ENCODE measurements around the gene RBFOX1.

DNA sequence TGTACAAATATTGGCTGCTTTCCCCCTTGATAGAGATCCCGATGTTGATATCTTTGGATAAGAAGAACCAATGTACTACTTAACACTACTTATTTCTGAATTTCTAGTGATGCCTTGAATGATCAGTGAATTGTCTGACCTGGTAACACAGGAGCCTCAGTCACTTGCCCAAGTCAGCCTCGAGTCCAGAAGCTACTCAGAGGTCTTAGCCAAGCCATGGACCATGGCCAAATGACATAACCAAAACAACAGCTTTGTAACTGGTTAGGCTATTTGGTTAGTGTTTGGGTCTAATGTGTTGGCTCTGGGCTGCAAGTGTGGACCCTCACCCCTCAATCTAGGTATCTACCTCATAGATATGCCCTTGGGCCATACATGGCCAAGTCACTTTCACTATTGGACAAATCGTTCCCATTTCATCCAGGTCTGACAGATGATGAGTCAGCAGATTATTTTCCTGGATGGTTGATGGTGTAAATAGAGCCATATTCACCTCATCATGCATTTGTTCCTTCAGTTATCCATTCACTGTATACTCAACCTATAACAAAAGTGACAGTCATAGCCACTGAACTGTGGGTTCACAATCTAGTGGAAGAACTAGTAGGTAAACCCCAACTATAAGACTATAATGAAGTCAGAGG is 3.5 kb downstream of the RBFOX1 start:
- TF ChIP-seq, protein P1, sequence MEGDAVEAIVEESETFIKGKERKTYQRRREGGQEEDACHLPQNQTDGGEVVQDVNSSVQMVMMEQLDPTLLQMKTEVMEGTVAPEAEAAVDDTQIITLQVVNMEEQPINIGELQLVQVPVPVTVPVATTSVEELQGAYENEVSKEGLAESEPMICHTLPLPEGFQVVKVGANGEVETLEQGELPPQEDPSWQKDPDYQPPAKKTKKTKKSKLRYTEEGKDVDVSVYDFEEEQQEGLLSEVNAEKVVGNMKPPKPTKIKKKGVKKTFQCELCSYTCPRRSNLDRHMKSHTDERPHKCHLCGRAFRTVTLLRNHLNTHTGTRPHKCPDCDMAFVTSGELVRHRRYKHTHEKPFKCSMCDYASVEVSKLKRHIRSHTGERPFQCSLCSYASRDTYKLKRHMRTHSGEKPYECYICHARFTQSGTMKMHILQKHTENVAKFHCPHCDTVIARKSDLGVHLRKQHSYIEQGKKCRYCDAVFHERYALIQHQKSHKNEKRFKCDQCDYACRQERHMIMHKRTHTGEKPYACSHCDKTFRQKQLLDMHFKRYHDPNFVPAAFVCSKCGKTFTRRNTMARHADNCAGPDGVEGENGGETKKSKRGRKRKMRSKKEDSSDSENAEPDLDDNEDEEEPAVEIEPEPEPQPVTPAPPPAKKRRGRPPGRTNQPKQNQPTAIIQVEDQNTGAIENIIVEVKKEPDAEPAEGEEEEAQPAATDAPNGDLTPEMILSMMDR (IDR thresholded peaks at IDR 0.05): no peak
- no peak for TF ChIP-seq POLR2A (IDR thresholded peaks at IDR 0.05)
